ENCODE measurements around the gene TIAM1.

Gene TIAM1

DNA sequence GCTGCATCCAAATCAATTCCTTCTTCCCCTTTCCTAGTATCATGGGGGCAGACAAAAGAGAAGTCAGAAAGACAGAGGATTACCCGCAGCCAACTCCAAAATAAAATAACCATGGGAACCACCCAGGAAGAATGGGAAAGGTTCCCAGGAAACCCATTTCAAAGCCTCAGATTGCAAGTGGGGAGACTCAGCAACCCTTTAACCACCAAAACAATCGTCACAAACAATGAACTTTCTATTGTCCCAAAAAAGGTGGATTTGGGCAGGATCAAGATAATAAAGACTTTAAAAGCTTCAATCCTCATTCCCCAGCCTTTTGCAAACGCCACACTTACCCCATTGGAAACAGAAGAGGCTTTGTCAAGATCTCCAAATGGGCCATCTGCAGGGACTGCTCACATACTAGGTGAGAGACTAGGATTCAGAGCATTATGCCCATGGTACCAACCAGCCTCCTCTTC is 5.1 kb downstream of the TIAM1 start:
- Histone ChIP-seq H3K4me1 (ENCODE audit: insufficient read depth, low read length) (no peaks in the 10 kb centered on the region), H3K27ac (ENCODE audit: low read length) (no peak overlapping the region), H3K9me3 (ENCODE audit: insufficient read depth, low read length, severe bottlenecking) (no peaks in the 10 kb centered on the region), H3K27me3 (ENCODE audit: insufficient read depth, low read length, poor library complexity) (no peaks in the 10 kb centered on the region), H3K36me3 (ENCODE audit: insufficient read depth, low read length) (no peaks in the 10 kb centered on the region), H3K79me2 (ENCODE audit: insufficient read depth, low read length) (no peaks in the 10 kb centered on the region), H3K9ac (ENCODE audit: low read depth, low read length) (no peak overlapping the region), H3K4me2 (ENCODE audit: insufficient read depth, low read length) (no peak overlapping the region), H2AFZ (ENCODE audit: low read depth, low read length) (no peak overlapping the region), H4K20me1 (ENCODE audit: insufficient read depth, low read length) (0 out of 2 replicates have a peak, but pooled peaks cover 2% of the 10 kb centered on the region), H3K4me3 (ENCODE audit: low read depth in 1 of 2, low read length in 2 of 2) (no peak overlapping the region)
- TF ChIP-seq EZH2 (IDR thresholded peaks at IDR 0.05; ENCODE audit: borderline replicate concordance, low read depth, low read length, severe bottlenecking): no peak
- TF ChIP-seq, protein P1, sequence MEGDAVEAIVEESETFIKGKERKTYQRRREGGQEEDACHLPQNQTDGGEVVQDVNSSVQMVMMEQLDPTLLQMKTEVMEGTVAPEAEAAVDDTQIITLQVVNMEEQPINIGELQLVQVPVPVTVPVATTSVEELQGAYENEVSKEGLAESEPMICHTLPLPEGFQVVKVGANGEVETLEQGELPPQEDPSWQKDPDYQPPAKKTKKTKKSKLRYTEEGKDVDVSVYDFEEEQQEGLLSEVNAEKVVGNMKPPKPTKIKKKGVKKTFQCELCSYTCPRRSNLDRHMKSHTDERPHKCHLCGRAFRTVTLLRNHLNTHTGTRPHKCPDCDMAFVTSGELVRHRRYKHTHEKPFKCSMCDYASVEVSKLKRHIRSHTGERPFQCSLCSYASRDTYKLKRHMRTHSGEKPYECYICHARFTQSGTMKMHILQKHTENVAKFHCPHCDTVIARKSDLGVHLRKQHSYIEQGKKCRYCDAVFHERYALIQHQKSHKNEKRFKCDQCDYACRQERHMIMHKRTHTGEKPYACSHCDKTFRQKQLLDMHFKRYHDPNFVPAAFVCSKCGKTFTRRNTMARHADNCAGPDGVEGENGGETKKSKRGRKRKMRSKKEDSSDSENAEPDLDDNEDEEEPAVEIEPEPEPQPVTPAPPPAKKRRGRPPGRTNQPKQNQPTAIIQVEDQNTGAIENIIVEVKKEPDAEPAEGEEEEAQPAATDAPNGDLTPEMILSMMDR (IDR thresholded peaks at IDR 0.05; ENCODE audit: borderline replicate concordance, extremely low read depth, low read length, poor library complexity, severe bottlenecking): no peak
- DNase-seq: no peak
- ATAC-seq (ENCODE audit: insufficient read depth, low read depth): no peak

DNA sequence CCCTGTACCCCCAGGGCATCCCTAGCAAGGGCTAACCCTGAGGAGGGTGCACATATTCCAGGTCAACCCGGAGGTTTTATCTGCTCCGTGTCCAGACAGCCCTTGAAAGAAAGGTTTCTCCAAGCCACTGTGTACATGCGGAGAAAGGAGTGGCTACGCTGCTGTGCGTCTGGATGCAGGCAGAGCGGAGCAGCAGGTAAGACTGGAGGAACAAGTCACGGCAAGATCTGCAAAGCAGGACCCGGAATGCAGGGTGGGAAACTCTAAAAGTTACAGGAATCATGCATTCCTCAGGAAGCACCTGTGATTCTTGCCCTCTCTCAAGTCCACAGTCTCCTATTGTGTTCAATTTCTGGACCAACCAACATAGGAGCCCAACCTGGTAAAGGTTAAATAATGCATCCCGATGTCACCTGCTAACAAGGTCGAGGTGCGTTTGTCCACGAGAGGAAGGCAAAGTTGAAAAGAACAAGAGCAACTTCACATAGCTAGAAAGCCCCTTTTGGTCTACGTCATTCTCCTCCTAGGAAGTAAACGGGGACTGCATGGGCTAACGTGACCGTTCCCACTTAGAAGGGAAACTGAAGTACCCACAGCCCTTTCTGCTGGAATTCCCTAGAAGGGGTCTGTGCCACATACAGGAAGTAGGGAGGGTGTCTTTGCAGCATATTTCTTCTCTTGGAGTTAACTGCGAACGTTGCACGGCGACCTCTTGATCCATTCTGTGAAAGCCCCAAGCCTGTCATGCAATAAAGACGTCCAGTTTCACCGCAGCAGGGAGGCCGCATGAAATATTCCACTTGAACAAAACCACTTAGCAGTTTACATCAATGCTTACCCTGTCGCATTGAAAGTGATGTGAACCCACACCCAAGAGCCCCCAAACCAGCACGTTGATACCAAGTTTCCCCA is 5.8 kb downstream of the TIAM1 start:
- ATAC-seq (ENCODE audit: insufficient read depth, low read depth): no peak
- Histone ChIP-seq H3K9ac (ENCODE audit: low read depth, low read length) (no peak overlapping the region), H3K27ac (ENCODE audit: low read length) (no peak overlapping the region), H3K4me2 (ENCODE audit: insufficient read depth, low read length) (no peak overlapping the region), H2AFZ (ENCODE audit: low read depth, low read length) (no peak overlapping the region), H3K79me2 (ENCODE audit: insufficient read depth, low read length) (no peaks in the 10 kb centered on the region), H3K9me3 (ENCODE audit: insufficient read depth, low read length, severe bottlenecking) (no peaks in the 10 kb centered on the region), H3K36me3 (ENCODE audit: insufficient read depth, low read length) (no peaks in the 10 kb centered on the region), H4K20me1 (ENCODE audit: insufficient read depth, low read length) (0 out of 2 replicates have a peak, but pooled peaks cover 2% of the 10 kb centered on the region), H3K27me3 (ENCODE audit: insufficient read depth, low read length, poor library complexity) (no peaks in the 10 kb centered on the region), H3K4me3 (ENCODE audit: low read depth in 1 of 2, low read length in 2 of 2) (no peak overlapping the region), H3K4me1 (ENCODE audit: insufficient read depth, low read length) (no peaks in the 10 kb centered on the region)
- TF ChIP-seq, protein P1 (IDR thresholded peaks at IDR 0.05; ENCODE audit: borderline replicate concordance, extremely low read depth, low read length, poor library complexity, severe bottlenecking): no peak
- TF ChIP-seq EZH2 (IDR thresholded peaks at IDR 0.05; ENCODE audit: borderline replicate concordance, low read depth, low read length, severe bottlenecking): no peak
- DNase-seq: no peak

DNA sequence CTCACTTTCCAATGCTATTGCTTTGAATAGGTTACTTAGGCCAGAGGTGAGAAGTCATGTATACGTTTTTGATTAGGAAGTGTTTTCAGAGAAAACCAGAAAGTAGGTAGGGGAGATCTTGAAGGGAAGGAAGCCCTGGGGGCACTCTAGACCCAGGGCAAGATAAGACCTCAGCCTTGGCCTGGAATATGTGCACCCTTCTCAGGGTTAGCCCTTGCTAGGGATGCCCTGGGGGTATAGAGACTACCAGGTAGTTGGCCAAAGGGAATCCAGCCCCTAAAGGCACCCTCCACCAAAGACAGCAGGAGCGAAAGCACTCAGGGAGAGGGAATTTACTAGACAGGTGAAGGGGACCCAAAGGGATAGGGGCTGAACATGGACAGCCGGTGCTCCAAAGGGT is 7.0 kb downstream of the TIAM1 start:
- TF ChIP-seq, protein P1 (IDR thresholded peaks at IDR 0.05; ENCODE audit: borderline replicate concordance, extremely low read depth, low read length, poor library complexity, severe bottlenecking): no peak
- TF ChIP-seq EZH2 (IDR thresholded peaks at IDR 0.05; ENCODE audit: borderline replicate concordance, low read depth, low read length, severe bottlenecking): no peak
- Histone ChIP-seq H3K27me3 (ENCODE audit: insufficient read depth, low read length, poor library complexity) (no peaks in the 10 kb centered on the region), H3K36me3 (ENCODE audit: insufficient read depth, low read length) (no peaks in the 10 kb centered on the region), H3K4me3 (ENCODE audit: low read depth in 1 of 2, low read length in 2 of 2) (no peak overlapping the region), H3K4me1 (ENCODE audit: insufficient read depth, low read length) (no peaks in the 10 kb centered on the region), H2AFZ (ENCODE audit: low read depth, low read length) (no peak overlapping the region), H3K9me3 (ENCODE audit: insufficient read depth, low read length, severe bottlenecking) (no peaks in the 10 kb centered on the region), H3K9ac (ENCODE audit: low read depth, low read length) (no peak overlapping the region), H3K79me2 (ENCODE audit: insufficient read depth, low read length) (no peaks in the 10 kb centered on the region), H3K4me2 (ENCODE audit: insufficient read depth, low read length) (no peak overlapping the region), H3K27ac (ENCODE audit: low read length) (no peak overlapping the region), H4K20me1 (ENCODE audit: insufficient read depth, low read length) (0 out of 2 replicates have a peak, but pooled peaks cover 2% of the 10 kb centered on the region)
- ATAC-seq (ENCODE audit: insufficient read depth, low read depth) (no peak), DNase-seq (no peak)

Measured in DND-41 (cell line).